Measurements from ENCODE around the gene SGMS2. TPM values are rescaled to one million over a fixed set of nuclear protein-coding genes. Genes with fewer than 3 reads are reported as not detected.

Gene SGMS2
- 70.5 and 95.0 TPM in 2 replicates for total RNA-seq

GRCh38 chr4:107824350-107825071 is at the start of gene SGMS2:
TSS of gene SGMS2 (plus strand) at chr4:107824932. CDS start at chr4:107895554, 70,622 bp downstream.

GRCh38 chr4:107930821-107931774 is 106.4 kb downstream of the SGMS2 start, which contains the start of gene CYP2U1:
TSS of gene CYP2U1 (plus strand) at chr4:107931549. CDS start at chr4:107931644, 95 bp downstream.

Other genes starting within 250 kb of the SGMS2 start
- gene PAPSS1, start 104.7 kb upstream of the SGMS2 start, total RNA-seq, result 39.8 and 45.9 TPM in 2 replicates
- gene CYP2U1, start 106.6 kb downstream of the SGMS2 start, total RNA-seq, result 5.8 and 6.3 TPM in 2 replicates
- gene HADH, start 165.0 kb downstream of the SGMS2 start, total RNA-seq, result 12.2 and 12.5 TPM in 2 replicates

Data from mammary microvascular endothelial cell (primary cell).